GM23248 (cell line): ENCODE measurements around the gene ATP5F1D. TPM values are rescaled to one million over a fixed set of nuclear protein-coding genes. Genes with fewer than 3 reads are reported as not detected.
A peak's percentile ranks its signal among the peaks of the same experiment; 100 is the strongest.
"Not testable (repeated sequence)": the region's sequence is repeated elsewhere in the genome, so short reads cannot be mapped to it uniquely, and the experiment has no call there.

Source experiments
- DNase-seq: peaks from one replicate; pipeline ENCODE4 v3.0.0-alpha.2; 2015
- H2AFZ ChIP-seq: fragments of 200-600 bp; sonication (generic); 2 replicates; pipeline ENCODE4 v1.6.1; 2016; ENCODE audit warnings: antibody characterized with exemption
- H3F3A ChIP-seq: fragments of 200-600 bp; sonication (generic); 2 replicates; pipeline ENCODE4 v1.6.1; 2016; ENCODE audit warnings: mild to moderate bottlenecking, antibody characterized with exemption, mixed run types; ENCODE audit not compliant: insufficient read depth
- H3K27ac ChIP-seq: fragments of 200-600 bp; sonication (generic); 2 replicates; pipeline ENCODE4 v1.5.1; 2016; ENCODE audit warnings: mild to moderate bottlenecking
- H3K27me3 ChIP-seq: fragments of 200-600 bp; sonication (generic); replicated peaks from 2 replicates; pipeline ENCODE4 v1.6.1; 2016; ENCODE audit warnings: mild to moderate bottlenecking; ENCODE audit not compliant: insufficient read depth
- H3K36me3 ChIP-seq: fragments of 200-600 bp; sonication (generic); 2 replicates; pipeline ENCODE4 v1.6.1; 2016; ENCODE audit warnings: low read depth, mild to moderate bottlenecking
- H3K4me1 ChIP-seq: fragments of 200-600 bp; sonication (generic); 2 replicates; pipeline ENCODE4 v1.6.1; 2016; ENCODE audit warnings: mild to moderate bottlenecking; ENCODE audit not compliant: insufficient read depth
- H3K4me2 ChIP-seq: fragments of 200-600 bp; sonication (generic); one replicate; pipeline ENCODE4 v1.6.1; 2016; ENCODE audit warnings: mild to moderate bottlenecking; ENCODE audit not compliant: unreplicated experiment
- H3K4me3 ChIP-seq: fragments of 200-600 bp; sonication (generic); 2 replicates; pipeline ENCODE4 v1.5.1; 2016; ENCODE audit warnings: mild to moderate bottlenecking
- H3K79me2 ChIP-seq: fragments of 200-600 bp; sonication (generic); 2 replicates; pipeline ENCODE4 v1.6.1; 2016; ENCODE audit warnings: mild to moderate bottlenecking; ENCODE audit not compliant: insufficient read depth
- H3K9ac ChIP-seq: fragments of 200-600 bp; sonication (generic); 2 replicates; pipeline ENCODE4 v1.6.1; 2016; ENCODE audit warnings: mild to moderate bottlenecking
- H3K9me2 ChIP-seq: fragments of 200-600 bp; sonication (generic); 2 replicates; pipeline ENCODE4 v1.6.1; 2016; ENCODE audit warnings: mixed run types, mild to moderate bottlenecking, moderate library complexity; ENCODE audit not compliant: insufficient read depth
- H3K9me3 ChIP-seq: fragments of 200-600 bp; sonication (generic); one replicate; pipeline ENCODE4 v1.6.1; 2017; ENCODE audit warnings: low read depth
- H4K20me1 ChIP-seq: fragments of 200-600 bp; sonication (generic); 2 replicates; pipeline ENCODE4 v1.6.0; 2016; ENCODE audit not compliant: insufficient read depth
- EZH2 ChIP-seq: fragments of 200-600 bp; sonication (generic); IDR thresholded peaks from 2 replicates; pipeline ENCODE4 v1.6.1; 2018; ENCODE audit warnings: antibody characterized with exemption, mild to moderate bottlenecking; ENCODE audit not compliant: insufficient read depth, poor library complexity, severe bottlenecking
- EZH2phosphoT487 ChIP-seq: fragments of 200-600 bp; sonication (generic); IDR thresholded peaks from 2 replicates; pipeline ENCODE4 v1.6.1; 2018; ENCODE audit warnings: antibody characterized with exemption, moderate library complexity, mild to moderate bottlenecking, low read depth; ENCODE audit not compliant: insufficient read depth
- WGBS, 2 experiments: methylation state at CpG; one replicate each; pipeline ENCODE4 v1.1.6; 2015 to 2017; ENCODE audit warnings: low lambda C conversion rate in 2 of 2, low coverage in 1 of 2; ENCODE audit errors: missing lambda C conversion rate in 2 of 2; 5-methylcytosine and 5-hydroxymethylcytosine counted together
- in situ Hi-C: fragments of 300-500 bp; cut with MboI; formaldehyde crosslinking; loops from 2 replicates; pipeline ENCODE4 v1.15.0; 2020
- polyA plus RNA-seq: library from polyadenylated mRNA; unstranded; fragments of >200 nt; fragmentation: Nextera tagmentation; extraction: Ambion mirVana; gene quantifications from 2 replicates; pipeline ENCODE4 v1.2.1, GENCODE V29; 2016
- total RNA-seq: library from RNA; depleted of rRNA; stranded (reverse); fragments of >200 nt; shearing (Covaris generic); gene quantifications from 2 replicates; pipeline ENCODE4 v1.2.3, GENCODE V29; 2014

ATP5F1D gene
- total and polyA plus RNA-seq, 2 experiments from 2014 or later, result 38.9 to 287 TPM

DNA sequence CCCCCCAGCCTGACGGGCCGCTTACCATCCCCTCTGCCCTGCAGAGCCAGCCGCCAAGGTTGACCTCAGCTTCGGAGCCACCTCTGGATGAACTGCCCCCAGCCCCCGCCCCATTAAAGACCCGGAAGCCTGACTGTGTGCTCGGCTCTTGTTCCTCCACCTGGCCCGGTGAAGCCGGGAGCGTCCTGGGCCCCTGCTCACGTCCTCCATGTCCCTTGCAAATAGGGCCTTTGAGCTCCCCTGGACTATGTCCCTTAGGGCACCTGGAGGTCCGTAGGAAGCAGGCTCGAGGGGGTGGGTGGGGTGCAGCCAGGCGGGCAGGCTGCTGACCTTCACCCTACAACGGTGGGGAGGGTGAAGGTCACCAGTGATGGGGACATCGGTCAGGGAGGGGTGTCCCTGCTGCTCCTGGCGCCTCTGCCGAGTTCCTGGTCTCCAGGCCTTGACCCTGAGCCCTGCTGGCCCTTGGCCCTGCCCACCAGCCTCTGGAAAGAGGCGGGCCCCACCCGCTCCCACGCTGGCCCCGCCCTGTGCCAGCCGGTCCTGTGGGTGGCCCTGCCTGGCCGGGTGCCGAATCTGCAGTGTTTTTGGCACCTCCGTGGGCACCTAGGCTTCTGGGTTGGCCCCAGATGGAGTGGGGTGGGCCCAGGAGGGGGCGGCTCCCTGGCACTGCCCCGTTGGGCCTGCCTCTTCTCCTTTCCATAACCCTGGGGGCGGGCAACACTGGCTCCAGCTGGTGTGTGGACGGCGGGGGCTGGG is 3.3 kb downstream of the ATP5F1D start:
- in situ Hi-C loops, result no loop called here
- H3K4me3 ChIP-seq, result peak overlapping the region; percentile 59
- H3K36me3 ChIP-seq, result peaks cover 1% of the 10 kb centered on the region; the same call in 1 of the 2 replicates
- peak; percentile 65 for DNase-seq
- H3K9me3 ChIP-seq, result no peaks in the 10 kb centered on the region
- H3K9ac ChIP-seq, result peak overlapping the region; percentile 70
- TF ChIP-seq EZH2 (no peak), EZH2phosphoT487 (no peak)
- no peaks in the 10 kb centered on the region for H3K9me2 ChIP-seq
- no peaks in the 10 kb centered on the region for H3K27me3 ChIP-seq
- H3K4me1 ChIP-seq, result peaks cover 37% of the 10 kb centered on the region
- peak overlapping the region; percentile 77 for H3K4me2 ChIP-seq
- H2AFZ ChIP-seq, result no peak overlapping the region
- H4K20me1 ChIP-seq, result no peaks in the 10 kb centered on the region
- 13% methylated on average over 20 to 30 of the region's 31 CpGs for WGBS, 2 experiments
- peak overlapping the region; percentile 67 for H3K27ac ChIP-seq
- H3K79me2 ChIP-seq, result peaks cover 33% of the 10 kb centered on the region
- peaks cover 18% of the 10 kb centered on the region for H3F3A ChIP-seq

DNA sequence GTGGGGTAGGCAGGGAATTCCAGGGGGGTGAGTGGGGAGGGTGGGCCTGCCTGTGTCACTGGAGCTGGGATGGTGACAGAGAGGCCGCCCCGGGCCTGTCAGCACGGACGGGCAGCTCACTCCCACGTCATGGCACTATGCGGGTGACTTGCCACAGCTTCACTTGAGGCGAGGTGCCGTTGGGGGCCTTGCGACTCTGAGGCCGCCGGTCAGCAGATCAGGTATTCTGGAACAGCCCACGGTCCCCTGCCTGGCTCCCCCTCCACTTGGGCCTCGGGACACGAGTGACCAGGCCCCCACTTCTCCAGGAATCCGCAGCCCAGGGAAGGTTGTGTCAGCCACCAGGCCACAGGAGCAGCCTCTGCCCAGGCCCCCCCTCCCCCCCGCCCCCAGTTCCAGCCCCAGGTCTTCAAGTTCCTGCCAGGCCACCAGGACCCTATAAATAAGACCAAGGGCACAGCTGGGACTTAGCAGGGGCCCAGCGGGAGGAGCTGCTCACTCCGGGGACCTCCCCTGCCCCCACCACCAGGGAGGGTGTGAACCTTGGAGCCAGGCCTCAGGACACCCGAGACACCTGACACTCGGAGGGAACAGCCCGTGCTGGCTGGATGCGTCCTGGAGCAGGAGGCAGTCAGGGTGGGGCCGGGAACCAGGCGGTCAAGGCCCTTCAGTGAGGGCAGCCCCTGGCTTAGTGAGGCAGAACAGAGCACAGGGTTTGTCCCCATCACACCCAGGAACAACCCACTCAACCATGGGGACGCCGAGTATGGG is 4.1 kb downstream of the ATP5F1D start:
- H3K4me3 ChIP-seq, result no peak overlapping the region
- no peak overlapping the region for H3K4me2 ChIP-seq
- no peak for TF ChIP-seq EZH2phosphoT487
- no peak for TF ChIP-seq EZH2
- peaks cover 37% of the 10 kb centered on the region for H3K4me1 ChIP-seq
- H3K79me2 ChIP-seq, result peaks cover 36% of the 10 kb centered on the region
- H3K9me2 ChIP-seq, result no peaks in the 10 kb centered on the region
- H3K27me3 ChIP-seq, result no peaks in the 10 kb centered on the region
- peak overlapping the region; percentile 67 for H3K27ac ChIP-seq
- H3K9me3 ChIP-seq, result no peaks in the 10 kb centered on the region
- 52 to 57% methylated on average over 20 to 21 of the region's 26 CpGs for WGBS, 2 experiments
- no peaks in the 10 kb centered on the region for H4K20me1 ChIP-seq
- in situ Hi-C loops, result no loop called here
- no peak overlapping the region for H2AFZ ChIP-seq
- DNase-seq, result no peak
- peaks cover 18% of the 10 kb centered on the region for H3F3A ChIP-seq
- peaks cover 3% of the 10 kb centered on the region; the same call in 1 of the 2 replicates for H3K36me3 ChIP-seq
- H3K9ac ChIP-seq, result peak overlapping the region; percentile 70

DNA sequence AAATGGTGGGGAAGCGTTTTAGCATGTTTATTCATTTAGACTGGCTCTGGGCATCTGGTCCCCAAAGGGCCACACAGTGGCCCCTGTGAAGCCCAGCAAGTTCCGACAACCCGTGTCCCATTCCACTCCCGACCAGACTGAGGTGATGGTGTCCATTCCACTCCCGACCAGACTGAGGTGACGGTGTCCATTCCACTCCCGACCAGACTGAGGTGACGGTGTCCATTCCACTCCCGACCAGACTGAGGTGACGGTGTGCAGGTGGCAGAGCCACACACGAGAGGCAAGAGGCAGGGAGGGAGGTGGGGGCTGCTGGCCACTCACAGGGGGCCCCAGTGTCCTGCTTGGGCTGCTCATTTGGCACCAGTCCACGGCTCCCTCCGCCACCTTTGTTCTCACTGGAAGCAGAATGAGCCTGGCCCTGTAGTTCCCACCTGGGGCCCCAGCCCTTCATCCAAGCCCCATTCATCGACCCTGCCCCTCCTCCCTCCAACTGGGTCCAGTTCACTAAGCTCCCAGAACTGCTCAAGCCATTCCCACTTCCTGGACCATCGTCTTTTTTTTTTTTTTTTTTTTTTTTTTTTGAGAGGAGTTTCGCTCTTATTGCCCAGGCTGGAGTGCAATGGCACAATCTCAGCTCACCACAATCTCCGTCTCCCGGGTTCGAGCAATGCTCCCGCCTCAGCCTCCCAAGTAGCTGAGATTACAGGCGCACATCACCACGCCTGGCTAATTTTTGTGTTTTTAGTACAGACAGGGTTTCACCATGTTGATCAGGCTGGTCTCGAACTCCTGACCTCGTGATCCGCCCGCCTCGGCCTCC is 4.9 kb downstream of the ATP5F1D start:
- H3K27me3 ChIP-seq, H2AFZ ChIP-seq, H3K4me2 ChIP-seq, in situ Hi-C loops, H4K20me1 ChIP-seq, H3K9ac ChIP-seq, H3K9me3 ChIP-seq, H3K27ac ChIP-seq, H3K9me2 ChIP-seq, H3K4me3 ChIP-seq, DNase-seq, H3K36me3 ChIP-seq: not testable (repeated sequence)
- Histone ChIP-seq H3F3A (peaks cover 18% of the 10 kb centered on the region), H3K4me1 (peaks cover 29% of the 10 kb centered on the region), H3K79me2 (peaks cover 41% of the 10 kb centered on the region)
- WGBS, 2 experiments, result 85 to 86% methylated on average over 22 to 25 of the region's 27 CpGs

DNA sequence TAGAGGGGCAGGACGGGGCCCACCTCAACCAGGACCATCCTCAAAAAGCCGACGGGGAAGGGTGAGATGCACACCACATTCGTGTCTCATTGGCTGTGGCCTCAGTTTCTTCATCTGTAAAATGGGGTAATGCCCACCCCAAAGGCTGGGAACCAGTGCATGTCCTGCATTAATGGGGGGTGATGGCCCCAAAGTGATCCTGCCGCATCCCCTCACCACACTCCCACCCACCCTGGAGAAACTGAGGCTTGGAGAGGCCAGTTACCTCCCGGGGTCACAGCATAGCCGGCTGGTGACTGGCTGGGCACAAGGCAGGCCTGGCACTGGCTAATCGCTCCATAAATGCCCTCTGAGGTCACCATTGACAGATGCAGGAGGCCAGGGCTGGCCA is 6.2 kb downstream of the ATP5F1D start:
- Histone ChIP-seq H3K9ac (peak overlapping the region; percentile 99), H3K4me2 (peak overlapping the region; percentile 60), H2AFZ (no peak overlapping the region), H3K79me2 (peaks cover 38% of the 10 kb centered on the region), H3K9me3 (no peaks in the 10 kb centered on the region), H3K4me1 (peaks cover 26% of the 10 kb centered on the region), H3K27ac (peak overlapping the region; percentile 98), H4K20me1 (no peaks in the 10 kb centered on the region), H3K4me3 (peak overlapping the region; percentile 88), H3K9me2 (no peaks in the 10 kb centered on the region), H3K36me3 (peaks cover 8% of the 10 kb centered on the region; the same call in 1 of the 2 replicates), H3K27me3 (no peaks in the 10 kb centered on the region), H3F3A (peaks cover 18% of the 10 kb centered on the region)
- no peak for DNase-seq
- WGBS, 2 experiments, result 71 to 75% methylated on average over 6 to 8 of the region's 8 CpGs
- no peak for TF ChIP-seq EZH2phosphoT487
- in situ Hi-C loops, result no loop called here
